ENCODE measurements around the gene VEPH1.

- TF ChIP-seq POLR2A (IDR thresholded peaks at IDR 0.05; ENCODE audit: low read length) (no peak), TP53 (CRISPR knock-in tag; IDR thresholded peaks at IDR 0.05) (no peak)
- TF ChIP-seq, protein P1, sequence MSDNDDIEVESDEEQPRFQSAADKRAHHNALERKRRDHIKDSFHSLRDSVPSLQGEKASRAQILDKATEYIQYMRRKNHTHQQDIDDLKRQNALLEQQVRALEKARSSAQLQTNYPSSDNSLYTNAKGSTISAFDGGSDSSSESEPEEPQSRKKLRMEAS (IDR thresholded peaks at IDR 0.05) = no peak
Observed at GRCh38 chr3:157225001-157225400, 278.2 kb downstream of the VEPH1 start.

Measured in A549 (cell line).